Fibroblast of skin of abdomen (primary cell): ENCODE results near the gene FGF18.

Experiments
- DNase-seq: peaks from one replicate; pipeline ENCODE4 v3.0.0-alpha.2; 2013

FGF18 gene

DNA sequence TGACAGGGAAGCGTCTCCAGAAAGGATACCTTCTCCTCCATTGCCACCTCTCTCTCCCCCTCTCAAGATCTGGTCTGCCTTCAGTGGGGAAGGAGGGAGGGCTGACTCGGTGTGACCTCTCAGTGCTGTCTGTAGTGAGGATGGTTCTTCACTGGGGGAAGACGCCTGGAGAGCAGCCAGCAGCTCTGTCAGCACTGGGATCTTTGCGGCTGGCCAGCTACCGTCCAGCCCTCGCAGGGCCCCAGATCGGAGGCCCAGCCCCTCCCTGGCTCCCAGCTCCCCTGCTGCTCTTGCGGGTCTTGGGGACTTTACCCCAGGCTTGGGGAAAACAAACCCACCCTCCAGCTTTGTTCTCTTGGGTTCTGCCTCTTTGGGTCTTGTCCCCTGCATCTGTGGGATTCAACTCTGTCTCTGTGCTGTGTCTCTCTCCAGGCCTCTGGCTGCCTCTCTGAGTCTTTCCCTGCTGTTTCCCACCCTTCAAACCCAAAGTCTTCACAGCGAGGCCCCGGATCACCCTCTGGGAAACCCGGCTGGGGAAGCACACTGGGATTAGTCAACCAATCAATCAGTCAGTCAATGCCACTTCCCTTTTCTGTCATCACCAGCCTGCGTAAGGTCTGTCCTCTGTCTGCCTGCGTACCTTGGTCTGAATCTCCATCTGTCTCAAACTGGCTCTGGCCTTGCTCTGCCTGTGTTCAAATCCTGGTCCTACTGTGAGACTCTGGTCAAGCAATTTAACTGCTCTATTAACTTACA is 23.0 kb downstream of the FGF18 start:
- peak; percentile 62 for DNase-seq

- DNase-seq: peak; percentile 53
These were observed 25.1 kb downstream of the FGF18 start for GRCh38 chr5:171444582-171444981.

- DNase-seq: peak; percentile 73
These were observed 26.4 kb downstream of the FGF18 start for GRCh38 chr5:171445644-171446516.

DNA sequence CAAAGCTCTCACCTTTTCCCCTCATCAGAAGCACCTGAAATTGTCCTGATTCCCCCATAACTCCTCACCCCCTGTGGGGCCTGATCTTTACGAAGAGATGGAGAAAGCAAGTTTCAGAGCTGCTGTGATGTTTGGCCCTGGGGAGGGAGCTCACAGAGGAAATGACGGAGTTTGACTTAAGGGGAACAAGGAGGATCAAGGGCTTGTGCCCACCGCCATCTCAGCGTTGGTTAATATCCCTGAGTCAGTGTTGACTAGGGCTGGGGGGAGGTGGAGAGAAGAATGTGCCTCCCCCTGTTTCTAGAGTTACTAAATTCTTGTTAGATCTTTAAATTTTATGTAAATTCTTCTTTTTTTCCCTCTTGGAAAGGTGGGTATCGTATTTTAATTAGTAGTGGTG is 27.8 kb downstream of the FGF18 start:
- DNase-seq: peak; percentile 47

DNA sequence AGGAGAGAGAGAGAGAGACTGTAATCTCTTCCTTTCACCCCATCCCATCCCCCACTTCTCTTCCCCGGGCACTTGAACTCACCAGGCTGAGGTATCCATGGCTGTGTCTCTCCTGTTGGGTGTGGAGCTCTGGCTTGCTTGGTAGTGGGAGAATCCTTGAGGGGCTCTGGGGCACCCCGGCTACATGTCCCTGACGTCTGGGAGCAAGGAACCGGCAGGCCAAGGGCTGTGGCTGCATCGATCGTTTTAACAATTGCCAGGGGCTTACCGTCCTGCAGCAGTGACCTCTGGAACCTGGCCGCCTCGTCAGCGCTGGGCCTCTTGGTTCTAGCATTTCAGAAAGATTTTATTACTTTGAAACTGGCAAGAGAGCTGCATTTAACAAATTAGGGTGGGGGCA is 30.0 kb downstream of the FGF18 start:
- no peak for DNase-seq

GRCh38 chr5:171450423-171451331 is 31.2 kb downstream of the FGF18 start:
- peak; percentile 86 for DNase-seq

DNA sequence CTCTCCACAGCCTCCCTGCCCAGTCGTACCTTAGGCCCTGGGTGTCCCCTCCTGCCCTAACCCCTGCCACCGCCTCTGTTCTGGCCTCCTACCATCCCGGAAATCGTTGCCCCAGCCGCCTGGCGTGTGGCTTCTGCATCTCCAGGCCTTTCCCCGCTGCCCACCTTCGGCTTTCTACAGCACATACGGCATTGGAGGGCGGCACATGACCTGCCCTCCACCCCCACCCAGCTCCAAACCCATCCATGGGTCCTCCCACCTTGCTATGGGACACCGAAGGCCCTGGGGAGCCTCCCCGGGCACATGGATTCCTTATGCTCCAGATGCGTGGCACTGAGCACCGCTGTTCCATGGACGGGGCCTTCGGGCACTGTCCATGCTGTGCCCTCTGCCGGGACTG is 32.0 kb downstream of the FGF18 start:
- DNase-seq: no peak

DNA sequence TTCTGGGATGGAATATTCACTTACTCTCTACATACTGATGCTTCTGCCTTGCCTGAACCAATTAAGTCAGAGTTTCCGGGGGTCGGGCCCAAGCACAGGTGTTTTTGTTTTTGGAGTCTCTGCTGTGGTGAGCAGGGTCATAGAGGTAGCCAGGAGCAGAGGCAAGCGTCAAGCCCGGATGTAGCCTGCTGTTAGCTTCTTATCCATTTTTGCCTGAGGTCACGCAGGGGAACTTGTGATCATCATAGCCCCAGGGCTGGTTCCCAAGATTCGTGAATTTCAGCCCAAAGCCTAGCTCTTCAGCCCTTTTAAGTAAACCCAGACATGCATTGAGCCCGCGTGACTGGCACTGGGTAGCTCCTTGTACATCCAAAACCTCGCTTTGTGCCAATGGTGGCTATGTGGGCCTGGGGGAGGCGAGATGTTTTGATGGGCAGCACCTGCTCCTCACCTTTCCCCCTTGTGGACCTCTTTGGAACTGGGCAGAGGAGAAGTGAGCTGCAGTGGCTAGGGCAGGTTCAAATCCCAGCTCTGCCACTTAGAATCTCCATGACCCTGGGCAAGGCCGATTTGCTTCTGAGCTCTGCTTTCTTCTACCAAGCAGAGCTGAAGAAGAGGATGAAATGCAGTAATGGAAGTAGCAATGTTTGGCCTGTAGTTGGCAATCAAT is 33.7 kb downstream of the FGF18 start:
- DNase-seq: no peak

- no peak for DNase-seq
These were observed 34.5 kb downstream of the FGF18 start for GRCh38 chr5:171453988-171454387.

DNA sequence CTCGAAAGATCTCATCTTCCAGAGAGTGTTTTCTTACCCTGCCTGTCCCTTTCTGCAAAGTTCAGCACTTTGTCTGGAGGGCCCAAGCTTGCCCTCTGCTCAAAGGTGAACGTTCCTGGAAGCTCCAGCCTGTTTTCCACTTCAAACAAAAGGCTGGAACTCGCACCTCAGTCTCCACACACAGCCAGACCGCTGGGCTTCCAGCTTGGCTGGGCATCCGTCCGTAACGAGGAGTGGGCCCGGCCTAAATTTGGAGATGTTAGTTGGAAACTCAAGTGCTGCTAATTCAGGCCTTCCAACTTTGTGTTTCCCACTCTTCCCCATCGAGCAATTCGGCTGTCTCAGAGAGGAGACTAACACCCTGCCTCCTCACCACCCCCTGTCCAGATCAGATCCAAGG is 35.1 kb downstream of the FGF18 start:
- DNase-seq: no peak

DNA sequence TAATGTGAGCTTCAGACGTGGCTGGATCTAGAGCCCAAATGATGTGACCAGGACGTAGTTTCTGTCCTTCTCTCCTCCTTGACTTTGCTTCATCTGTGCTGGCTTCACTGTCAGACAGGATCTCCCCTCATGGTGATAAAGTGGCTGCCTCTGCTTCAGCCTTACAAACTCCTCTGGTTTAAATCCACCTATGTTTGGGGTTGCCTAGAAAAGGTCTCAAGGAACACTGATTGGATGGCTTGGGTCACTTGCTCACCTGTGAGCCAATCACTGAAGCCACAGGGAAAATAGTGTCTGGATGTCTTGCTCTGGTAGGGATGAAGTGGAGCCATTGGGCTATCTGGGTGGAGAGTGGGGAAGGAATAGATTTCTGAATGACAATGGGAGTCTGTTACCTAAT is 36.1 kb downstream of the FGF18 start:
- DNase-seq: no peak

DNA sequence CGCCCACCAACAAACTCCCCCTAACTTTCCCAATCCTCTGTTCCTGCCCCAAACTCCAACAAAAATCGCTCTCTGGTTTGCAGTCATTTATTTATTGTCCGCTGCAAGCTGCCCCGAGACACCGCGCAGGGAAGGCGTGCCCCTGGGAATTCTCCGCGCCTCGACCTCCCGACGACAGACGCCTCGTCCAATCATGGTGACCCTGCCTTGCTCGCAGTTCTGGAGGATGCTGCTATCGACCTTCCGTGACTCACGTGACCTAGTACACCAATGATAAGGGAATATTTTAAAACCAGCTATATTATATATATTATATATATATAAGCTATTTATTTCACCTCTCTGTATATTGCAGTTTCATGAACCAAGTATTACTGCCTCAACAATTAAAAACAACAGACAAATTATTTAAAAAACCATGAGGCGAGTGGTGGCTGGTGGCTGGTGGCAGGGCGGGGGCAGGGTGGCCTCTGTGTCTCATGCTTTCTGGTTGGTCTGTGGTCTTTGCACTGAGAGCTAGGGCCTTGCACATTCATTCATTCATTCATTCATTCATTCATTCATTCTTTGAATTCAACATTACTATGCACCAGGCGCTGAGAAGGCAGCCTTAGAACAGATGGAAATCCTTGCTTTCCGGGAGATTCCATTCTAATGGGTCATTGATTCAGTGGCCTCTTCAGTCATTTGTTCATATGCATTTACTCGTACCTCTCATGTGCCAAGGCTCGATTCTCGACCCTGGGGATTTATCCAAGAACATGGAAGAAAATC is 37.9 kb downstream of the FGF18 start:
- no peak for DNase-seq

DNA sequence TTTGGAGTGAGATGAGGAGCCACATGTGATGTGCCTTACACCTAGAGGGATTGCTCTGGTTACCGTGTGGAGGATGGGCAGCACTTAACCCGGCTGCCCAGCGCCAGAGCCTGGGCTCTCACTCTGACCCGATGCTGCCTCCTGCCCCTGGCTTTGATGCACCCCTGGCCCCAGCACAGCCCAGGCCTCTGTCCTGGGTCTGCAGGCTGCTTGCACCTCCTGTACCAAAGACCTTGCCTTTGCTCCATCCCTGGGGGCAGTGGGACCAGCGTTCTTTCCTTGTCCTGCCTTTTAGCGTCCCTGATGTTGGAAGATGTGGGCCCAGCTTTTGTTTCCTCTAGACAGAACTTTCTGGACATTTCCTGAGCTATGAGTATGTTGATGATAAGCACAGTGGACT is 40.4 kb downstream of the FGF18 start:
- no peak for DNase-seq

GRCh38 chr5:171462136-171462927 is 42.9 kb downstream of the FGF18 start:
- DNase-seq: no peak

DNA sequence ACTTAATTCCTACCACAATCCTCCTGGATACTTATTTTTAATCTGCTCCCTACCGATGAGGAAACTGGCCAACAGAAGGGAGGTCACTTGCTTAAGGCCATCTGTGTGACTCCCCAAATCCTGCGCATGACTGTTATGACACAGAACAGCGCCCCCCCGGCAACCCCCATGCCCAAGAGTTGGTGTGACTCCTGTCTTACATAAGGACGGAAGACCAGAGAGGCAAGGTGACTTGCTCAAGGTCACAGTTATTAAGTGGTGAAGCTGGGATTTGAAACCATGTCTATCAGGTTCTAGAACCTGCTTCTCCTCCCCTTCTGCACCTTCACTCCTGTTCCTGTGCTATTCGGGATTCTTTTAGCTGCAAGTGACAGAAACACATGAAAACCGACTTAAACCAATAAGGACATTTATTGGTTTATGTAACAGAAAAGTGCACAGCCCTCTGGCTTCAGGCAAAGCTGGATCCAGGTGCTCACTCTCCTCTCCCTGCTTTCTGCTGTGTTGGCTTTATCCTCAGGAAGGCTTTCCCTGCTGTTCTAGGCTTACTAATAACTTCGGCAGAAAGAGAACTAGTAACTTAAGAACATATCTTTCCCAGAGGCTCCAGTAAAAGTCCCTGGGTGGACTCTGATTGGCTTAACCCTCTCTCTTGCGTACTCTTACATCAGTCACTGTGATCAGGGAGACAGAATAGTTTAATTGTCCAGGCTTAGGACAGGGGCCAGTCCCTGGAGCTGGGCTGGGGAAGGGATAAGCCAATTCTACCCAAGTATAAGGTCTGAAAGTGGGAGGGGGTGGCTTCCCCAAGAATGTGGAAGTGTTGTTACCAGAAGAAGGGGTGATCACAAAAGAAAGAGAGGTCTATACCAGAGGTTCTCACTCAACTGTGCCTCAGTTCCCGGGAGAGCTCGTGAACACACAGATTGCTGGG is 43.7 kb downstream of the FGF18 start:
- peak; percentile 50 for DNase-seq

DNA sequence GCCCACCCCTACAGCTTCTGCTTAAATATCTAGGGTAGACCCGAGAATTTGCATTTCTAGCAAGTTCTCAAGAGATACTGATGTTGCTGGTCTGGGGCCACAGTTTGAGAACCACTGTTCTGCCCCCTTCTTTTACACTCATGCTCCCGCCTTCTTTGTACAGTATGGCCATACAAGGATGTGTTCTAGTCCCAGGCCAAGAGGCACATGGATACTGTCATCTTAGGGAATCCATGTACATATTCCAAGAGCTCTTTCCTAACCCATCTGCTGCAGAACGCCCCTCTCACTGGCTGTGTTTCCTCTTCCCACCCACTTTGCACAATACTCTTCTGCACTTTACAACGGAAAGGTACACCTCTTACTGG is 44.4 kb downstream of the FGF18 start:
- no peak for DNase-seq

DNA sequence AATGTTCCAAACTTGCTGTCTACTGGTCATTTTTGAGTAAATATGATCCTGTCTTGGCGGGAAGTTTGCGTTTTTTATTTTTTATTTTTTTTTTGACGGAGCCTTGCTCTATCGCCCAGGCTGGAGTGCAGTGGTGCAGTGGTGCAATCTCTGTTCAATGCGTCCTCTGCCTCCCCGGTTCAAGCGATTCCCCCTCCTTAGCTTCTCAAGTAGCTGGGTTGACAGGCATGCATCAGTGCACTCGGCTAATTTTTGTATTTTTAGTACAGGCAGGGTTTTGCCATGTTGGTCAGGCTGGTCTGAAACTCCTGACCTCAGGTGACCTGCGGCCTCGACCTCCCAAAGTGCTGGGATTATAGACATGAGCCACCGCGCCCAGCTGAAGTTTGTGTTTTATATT is 45.4 kb downstream of the FGF18 start:
- no peak for DNase-seq

GRCh38 chr5:171467107-171467506 is 47.7 kb downstream of the FGF18 start:
- DNase-seq: no peak

DNA sequence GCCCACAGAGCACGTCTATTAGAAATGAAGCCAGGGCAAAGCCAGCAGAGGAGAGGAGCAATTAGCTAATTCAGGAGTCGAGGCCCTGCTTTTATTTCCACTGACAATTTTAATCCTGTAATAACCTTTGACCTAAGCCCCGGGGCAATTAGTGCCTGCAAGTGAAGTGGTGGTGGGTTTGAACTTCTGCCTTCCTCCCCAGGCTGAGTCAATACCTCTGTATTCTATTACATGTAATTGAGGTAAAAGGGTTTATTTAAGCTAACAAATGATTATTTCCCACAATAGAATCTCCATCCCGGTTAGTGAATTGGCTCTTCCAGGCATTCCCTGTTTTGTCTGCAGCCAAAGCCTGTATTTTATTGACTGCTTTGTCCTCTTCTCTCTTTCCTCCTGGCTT is 49.9 kb downstream of the FGF18 start:
- no peak for DNase-seq

GRCh38 chr5:171470420-171470819 is 51.0 kb downstream of the FGF18 start:
- DNase-seq: no peak
